GM06990 (cell line): Measurements from ENCODE around the gene CDC37.

Experiments
- DNase-seq: peaks from one replicate; pipeline ENCODE4 v3.0.0-alpha.2; 2011; ENCODE audit not compliant: insufficient read length; ENCODE audit errors: extremely low read depth
- H3K27me3 ChIP-seq: replicated peaks from 2 replicates; pipeline ENCODE4 v1.6.0; 2011; ENCODE audit warnings: low read length; ENCODE audit not compliant: control insufficient read depth, insufficient read depth
- H3K36me3 ChIP-seq: 2 replicates; pipeline ENCODE4 v1.5.1; 2011; ENCODE audit warnings: low read length; ENCODE audit not compliant: control insufficient read depth, insufficient read depth
- H3K4me3 ChIP-seq: replicated peaks from 2 replicates; pipeline ENCODE4 v1.5.1; 2011; ENCODE audit warnings: low read depth, mild to moderate bottlenecking, control low read depth, low read length
- TF ChIP-seq, protein P1 (sequence below): IDR thresholded peaks from 2 replicates; pipeline ENCODE4 v1.5.1; 2011; ENCODE audit warnings: low read length, control low read depth, mild to moderate bottlenecking, inconsistent platforms; ENCODE audit not compliant: insufficient read depth, poor library complexity, severe bottlenecking

Gene CDC37

DNA sequence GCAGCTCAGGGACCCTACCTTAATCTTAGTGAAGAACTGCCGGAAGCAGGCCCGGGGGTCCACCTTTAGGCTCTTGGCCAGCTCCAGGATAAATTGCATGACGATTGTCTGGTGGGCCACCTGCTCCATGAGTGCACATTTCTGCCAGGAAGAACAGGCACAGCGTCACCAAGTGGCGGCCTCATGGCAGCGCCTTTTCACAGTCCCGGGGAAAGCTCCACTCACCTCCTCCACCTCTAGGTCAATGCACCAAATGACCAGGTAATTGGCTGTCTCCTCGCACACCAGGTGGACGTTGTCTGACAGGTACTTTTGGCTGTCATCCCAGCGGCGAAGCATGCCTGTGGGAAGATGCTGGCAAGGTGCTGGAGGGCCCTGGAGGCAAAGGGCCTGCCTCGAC lies 8.3 kb downstream of the CDC37 start:
- DNase-seq = no peak
- TF ChIP-seq, protein P1, sequence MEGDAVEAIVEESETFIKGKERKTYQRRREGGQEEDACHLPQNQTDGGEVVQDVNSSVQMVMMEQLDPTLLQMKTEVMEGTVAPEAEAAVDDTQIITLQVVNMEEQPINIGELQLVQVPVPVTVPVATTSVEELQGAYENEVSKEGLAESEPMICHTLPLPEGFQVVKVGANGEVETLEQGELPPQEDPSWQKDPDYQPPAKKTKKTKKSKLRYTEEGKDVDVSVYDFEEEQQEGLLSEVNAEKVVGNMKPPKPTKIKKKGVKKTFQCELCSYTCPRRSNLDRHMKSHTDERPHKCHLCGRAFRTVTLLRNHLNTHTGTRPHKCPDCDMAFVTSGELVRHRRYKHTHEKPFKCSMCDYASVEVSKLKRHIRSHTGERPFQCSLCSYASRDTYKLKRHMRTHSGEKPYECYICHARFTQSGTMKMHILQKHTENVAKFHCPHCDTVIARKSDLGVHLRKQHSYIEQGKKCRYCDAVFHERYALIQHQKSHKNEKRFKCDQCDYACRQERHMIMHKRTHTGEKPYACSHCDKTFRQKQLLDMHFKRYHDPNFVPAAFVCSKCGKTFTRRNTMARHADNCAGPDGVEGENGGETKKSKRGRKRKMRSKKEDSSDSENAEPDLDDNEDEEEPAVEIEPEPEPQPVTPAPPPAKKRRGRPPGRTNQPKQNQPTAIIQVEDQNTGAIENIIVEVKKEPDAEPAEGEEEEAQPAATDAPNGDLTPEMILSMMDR = no peak
- no peaks in the 10 kb centered on the region for H3K27me3 ChIP-seq
- no peak overlapping the region for H3K4me3 ChIP-seq
- peaks cover 31% of the 10 kb centered on the region for H3K36me3 ChIP-seq

DNA sequence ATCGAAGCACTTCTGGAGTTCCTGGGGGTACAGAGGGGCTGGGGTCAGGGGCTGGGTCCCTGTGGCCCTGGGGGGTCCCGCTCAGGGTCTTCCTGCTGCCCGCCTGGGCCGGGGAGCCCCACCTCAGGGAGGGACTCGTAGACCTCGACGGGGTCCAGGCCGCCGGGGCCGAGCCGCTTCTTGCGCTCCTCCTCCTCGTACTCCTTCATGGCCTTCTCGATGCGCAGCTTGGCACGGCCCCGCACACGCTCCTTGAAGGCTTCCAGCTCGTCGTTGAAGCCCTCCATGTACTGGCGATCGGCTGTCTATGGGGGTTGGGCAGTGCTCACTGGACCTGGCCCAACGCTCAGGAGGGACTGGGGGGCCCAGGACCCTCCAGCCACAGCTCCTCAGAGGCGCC lies 10.2 kb downstream of the CDC37 start:
- H3K36me3 ChIP-seq = peaks cover 31% of the 10 kb centered on the region
- TF ChIP-seq, protein P1 = no peak

DNA sequence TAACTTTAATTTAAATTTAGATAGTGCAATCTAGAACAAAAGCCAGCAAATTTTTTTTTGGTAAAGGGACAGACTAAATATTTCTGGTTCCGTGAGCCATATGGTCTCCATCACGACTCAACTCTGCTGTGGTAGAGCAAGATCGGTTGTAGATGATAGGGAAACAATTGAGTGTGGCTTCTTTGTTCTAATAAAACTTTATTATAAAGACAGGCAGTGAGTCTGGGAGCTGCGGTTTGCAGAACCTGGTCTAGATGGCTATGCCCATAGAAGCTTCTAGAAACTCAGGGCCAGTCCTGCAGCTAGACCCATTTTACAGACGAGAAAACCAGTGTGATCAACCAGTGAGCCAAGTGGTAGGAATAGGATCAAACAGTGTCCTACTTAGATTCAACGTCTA lies 11.2 kb downstream of the CDC37 start:
- no peak overlapping the region for H3K4me3 ChIP-seq
- no peaks in the 10 kb centered on the region for H3K27me3 ChIP-seq
- H3K36me3 ChIP-seq = peaks cover 27% of the 10 kb centered on the region
- TF ChIP-seq, protein P1 = no peak
- DNase-seq = no peak

More for the DNA sequence above, 10.2 kb downstream of the CDC37 start:
- Histone ChIP-seq H3K27me3 (no peaks in the 10 kb centered on the region), H3K4me3 (no peak overlapping the region)
- no peak for DNase-seq

DNA sequence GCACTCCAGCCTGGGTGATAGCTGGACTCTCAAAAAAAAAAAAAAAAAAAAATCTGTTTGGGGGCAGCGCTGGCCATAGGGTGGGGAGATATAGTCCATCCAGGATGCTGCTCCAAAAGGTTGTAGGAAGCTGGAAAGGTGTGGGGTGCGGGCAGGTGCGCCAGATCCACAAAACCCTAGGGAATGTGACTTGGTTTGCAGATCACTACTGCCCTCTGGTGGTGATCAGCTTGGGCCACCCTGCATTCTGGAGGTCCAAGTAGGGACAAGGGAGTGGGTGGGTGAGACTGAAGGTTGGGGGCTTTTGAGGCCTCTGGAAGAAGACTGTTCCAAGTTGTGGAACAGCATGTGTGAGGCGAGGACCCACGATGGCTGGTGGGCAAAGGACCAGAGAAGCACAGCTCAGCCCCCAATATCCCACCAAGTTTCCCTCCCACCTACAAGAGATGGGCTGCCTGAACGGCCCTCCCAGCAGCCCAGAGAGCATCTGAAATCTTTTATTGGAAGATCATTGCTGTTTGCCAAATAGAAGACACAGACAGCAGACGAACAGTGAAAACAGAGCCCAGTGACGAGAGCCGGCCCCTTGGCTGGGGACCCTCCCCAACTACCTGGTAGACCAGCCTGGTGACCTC lies 12.6 kb downstream of the CDC37 start:
- TF ChIP-seq, protein P1 = peak; percentile 91
- H3K4me3 ChIP-seq = no peak overlapping the region
- DNase-seq = no peak
- no peaks in the 10 kb centered on the region for H3K27me3 ChIP-seq
- peaks cover 24% of the 10 kb centered on the region for H3K36me3 ChIP-seq

DNA sequence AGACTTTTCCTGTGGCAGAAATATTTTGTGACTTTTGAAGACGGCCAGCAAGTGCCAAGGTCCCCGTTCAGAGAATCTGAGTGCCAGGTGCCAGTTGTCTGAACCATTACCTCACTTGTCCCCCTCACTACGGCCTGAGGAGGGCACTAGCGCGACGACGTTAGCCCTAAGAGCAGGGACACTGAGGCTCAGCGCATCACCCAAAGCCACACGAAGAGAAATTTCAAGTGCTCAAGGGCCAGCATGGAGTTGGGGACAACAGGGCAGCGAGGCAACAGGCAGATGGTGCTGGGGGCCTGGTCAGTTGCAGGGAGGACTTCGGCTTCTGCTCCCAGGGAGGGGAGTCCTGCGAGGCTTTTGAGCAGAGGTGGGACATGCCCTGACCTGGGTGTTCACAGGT lies 13.5 kb downstream of the CDC37 start:
- TF ChIP-seq, protein P1 = peak; percentile 39
- DNase-seq = no peak
- Histone ChIP-seq H3K36me3 (peaks cover 19% of the 10 kb centered on the region), H3K4me3 (no peak overlapping the region), H3K27me3 (no peaks in the 10 kb centered on the region)

DNA sequence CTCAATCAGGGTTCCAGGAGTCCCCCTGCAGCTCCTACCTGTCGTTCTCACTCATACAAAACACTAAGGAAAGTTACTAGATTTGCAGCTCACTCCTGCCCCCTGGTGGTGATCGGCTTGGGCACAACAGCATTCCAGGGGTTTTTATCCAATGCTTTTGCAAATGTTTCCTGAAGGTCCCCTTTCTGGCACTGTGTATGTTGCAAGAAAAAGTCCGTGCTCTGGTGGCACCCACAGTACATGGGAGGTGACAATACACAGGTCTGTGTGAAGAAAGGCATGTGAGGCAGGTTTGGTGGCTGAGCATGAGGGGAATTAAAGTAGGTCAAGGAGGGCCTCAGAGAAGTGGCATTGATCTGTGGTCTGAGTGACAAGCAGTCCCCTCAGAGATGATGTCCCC lies 14.4 kb downstream of the CDC37 start:
- Histone ChIP-seq H3K36me3 (peaks cover 17% of the 10 kb centered on the region), H3K4me3 (no peak overlapping the region), H3K27me3 (no peaks in the 10 kb centered on the region)
- DNase-seq = peak; percentile 46
- TF ChIP-seq, protein P1 = peak; percentile 95
